Neural progenitor cell (in vitro differentiated cells): ENCODE data around the gene MRPS27. TPM values are rescaled to one million over a fixed set of nuclear protein-coding genes. Genes with fewer than 3 reads are reported as not detected.

Experiments
- DNase-seq: peaks from one replicate; pipeline ENCODE4 v3.0.0-alpha.2; 2016; ENCODE audit warnings: low spot score
- H2AFZ ChIP-seq: fragments of 200-600 bp; sonication (generic); replicated peaks from 2 replicates; pipeline ENCODE4 v1.6.1; 2016; ENCODE audit warnings: antibody characterized with exemption
- H3F3A ChIP-seq: fragments of 200-600 bp; sonication (generic); 2 replicates; pipeline ENCODE4 v1.6.1; 2016; ENCODE audit warnings: antibody characterized with exemption, low read depth
- H3K27ac ChIP-seq: fragments of 200-600 bp; sonication (generic); 2 replicates; pipeline ENCODE4 v1.5.1; 2016; ENCODE audit warnings: mild to moderate bottlenecking
- H3K27me3 ChIP-seq: fragments of 200-600 bp; sonication (generic); 2 replicates; pipeline ENCODE4 v1.6.1; 2016; ENCODE audit warnings: mild to moderate bottlenecking, moderate library complexity
- H3K36me3 ChIP-seq: fragments of 200-600 bp; sonication (generic); 2 replicates; pipeline ENCODE4 v1.5.1; 2016
- H3K4me1 ChIP-seq: fragments of 200-600 bp; sonication (generic); 2 replicates; pipeline ENCODE4 v1.6.1; 2016; ENCODE audit warnings: mixed run types
- H3K4me2 ChIP-seq: fragments of 200-600 bp; sonication (generic); 2 replicates; pipeline ENCODE4 v1.6.1; 2016
- H3K4me3 ChIP-seq: fragments of 200-600 bp; sonication (generic); 2 replicates; pipeline ENCODE4 v1.5.1; 2016
- H3K79me2 ChIP-seq: fragments of 200-600 bp; sonication (generic); 2 replicates; pipeline ENCODE4 v1.6.1; 2016; ENCODE audit warnings: low read depth
- H3K9ac ChIP-seq: fragments of 200-600 bp; sonication (generic); 2 replicates; pipeline ENCODE4 v1.6.1; 2016
- H3K9me3 ChIP-seq: fragments of 200-600 bp; sonication (generic); 2 replicates; pipeline ENCODE4 v1.5.1; 2016; ENCODE audit warnings: low read depth
- H4K20me1 ChIP-seq: fragments of 200-600 bp; sonication (generic); 2 replicates; pipeline ENCODE4 v1.6.1; 2016; ENCODE audit warnings: low read depth
- H3K27ac Mint-ChIP-seq: 3 replicates; pipeline ENCODE4 v1.8.0; 2021; ENCODE audit warnings: mixed read lengths
- H3K27me3 Mint-ChIP-seq: 2 replicates; pipeline ENCODE4 v1.8.0; 2022; ENCODE audit warnings: low read depth, mild to moderate bottlenecking, inconsistent platforms, moderate library complexity, mixed read lengths; ENCODE audit not compliant: insufficient read depth
- H3K36me3 Mint-ChIP-seq: 3 replicates; pipeline ENCODE4 v1.8.0; 2021; ENCODE audit warnings: mixed read lengths
- H3K4me1 Mint-ChIP-seq: 3 replicates; pipeline ENCODE4 v1.8.0; 2021; ENCODE audit warnings: mixed read lengths
- H3K4me3 Mint-ChIP-seq: 3 replicates; pipeline ENCODE4 v1.8.0; 2021; ENCODE audit warnings: mild to moderate bottlenecking, moderate library complexity, mixed read lengths
- H3K9me3 Mint-ChIP-seq: 3 replicates; pipeline ENCODE4 v1.8.0; 2020; ENCODE audit warnings: mixed read lengths
- CTCF ChIP-seq: fragments of 200-600 bp; sonication (generic); IDR thresholded peaks from 2 replicates; pipeline ENCODE4 v1.5.1; 2017; ENCODE audit warnings: antibody characterized with exemption, mild to moderate bottlenecking
- EZH2 ChIP-seq: fragments of 200-600 bp; sonication (generic); IDR thresholded peaks from 2 replicates; pipeline ENCODE4 v1.6.1; 2017; ENCODE audit warnings: antibody characterized with exemption, mild to moderate bottlenecking, moderate library complexity
- EZH2phosphoT487 ChIP-seq: fragments of 200-600 bp; sonication (generic); IDR thresholded peaks from 2 replicates; pipeline ENCODE4 v1.6.1; 2017; ENCODE audit warnings: antibody characterized with exemption
- total RNA-seq: library from RNA; depleted of rRNA; stranded (reverse); fragments of >200 nt; gene quantifications from 2 replicates; pipeline ENCODE4 v1.2.3, GENCODE V29; 2015; ENCODE audit warnings: low replicate concordance

Gene MRPS27
- total RNA-seq, 1 donor from 2014 or later = 154 TPM

DNA sequence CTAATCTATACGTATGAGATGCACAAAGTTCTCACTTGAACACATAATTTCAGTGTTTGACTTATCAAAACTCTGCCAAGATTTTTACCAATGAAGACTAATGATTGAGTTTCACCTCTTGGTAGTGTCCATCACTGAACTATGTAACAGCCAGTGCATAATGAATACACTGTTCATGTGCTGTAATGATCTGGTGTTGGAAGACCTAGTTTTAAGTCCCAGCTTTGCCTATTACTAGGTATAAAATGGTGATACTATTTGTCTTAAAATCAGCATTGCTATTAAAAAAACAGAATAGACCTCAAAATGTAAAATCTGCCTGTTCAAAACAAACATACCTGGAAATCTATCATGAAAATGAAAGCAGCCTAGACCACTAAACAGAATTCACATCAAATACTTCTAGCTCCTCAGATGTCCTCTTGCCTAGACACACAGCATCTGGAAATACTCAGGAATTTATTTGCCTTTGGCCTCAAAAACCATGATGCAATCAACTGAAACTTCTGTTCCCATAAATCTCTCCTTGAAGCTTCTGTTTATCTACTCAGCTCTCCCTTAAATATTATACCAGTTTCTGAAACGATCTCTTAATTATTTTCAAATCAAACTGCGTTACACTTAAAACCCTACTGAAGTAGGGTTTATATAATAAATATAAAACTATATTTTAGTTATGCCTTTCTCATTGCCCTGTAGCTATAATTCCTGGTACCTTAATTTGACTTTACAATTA, 38.1 kb downstream of the MRPS27 start:
- no peaks in the 10 kb centered on the region for H3F3A ChIP-seq
- no peaks in the 10 kb centered on the region for H3K27me3 ChIP-seq
- H2AFZ ChIP-seq = no peak overlapping the region
- H3K9ac ChIP-seq = no peak overlapping the region
- peaks cover 11% of the 10 kb centered on the region for H3K9me3 Mint-ChIP-seq
- no peaks in the 10 kb centered on the region for H3K4me1 ChIP-seq
- no peak overlapping the region for H3K4me3 ChIP-seq
- peaks cover 21% of the 10 kb centered on the region for H3K36me3 Mint-ChIP-seq
- H3K36me3 ChIP-seq = peaks cover 5% of the 10 kb centered on the region
- no peak overlapping the region for H3K4me3 Mint-ChIP-seq
- H3K4me1 Mint-ChIP-seq = no peaks in the 10 kb centered on the region
- H3K27ac Mint-ChIP-seq = no peak overlapping the region
- no peaks in the 10 kb centered on the region for H3K9me3 ChIP-seq
- H4K20me1 ChIP-seq = no peaks in the 10 kb centered on the region
- TF ChIP-seq EZH2phosphoT487 (no peak), EZH2 (no peak), CTCF (no peak)
- no peak overlapping the region for H3K4me2 ChIP-seq
- no peak overlapping the region for H3K27ac ChIP-seq
- no peaks in the 10 kb centered on the region for H3K27me3 Mint-ChIP-seq
- DNase-seq = no peak
- peaks cover under 1% of the 10 kb centered on the region for H3K79me2 ChIP-seq

DNA sequence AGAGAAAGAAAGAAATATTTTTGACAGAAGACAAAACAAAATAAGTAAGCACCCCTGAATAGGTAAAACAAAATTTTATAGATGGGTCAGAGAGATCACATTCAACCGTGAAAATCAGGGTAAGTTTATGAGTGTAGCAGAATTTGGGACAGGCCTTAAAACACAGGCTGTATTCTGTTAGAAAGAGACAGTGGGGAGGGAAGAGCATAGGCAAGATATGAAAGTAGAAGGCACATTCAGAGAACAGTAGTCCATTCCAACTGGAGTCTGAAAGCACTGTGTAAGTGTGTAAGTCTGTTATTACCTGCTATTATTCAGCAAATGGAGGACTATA, 38.6 kb downstream of the MRPS27 start:
- TF ChIP-seq CTCF (no peak), EZH2 (no peak), EZH2phosphoT487 (no peak)
- Histone ChIP-seq H4K20me1 (no peaks in the 10 kb centered on the region), H3K27me3 (no peaks in the 10 kb centered on the region), H3K4me3 (no peak overlapping the region), H3F3A (no peaks in the 10 kb centered on the region), H3K36me3 (peaks cover 4% of the 10 kb centered on the region), H3K4me2 (no peak overlapping the region), H3K79me2 (peaks cover 6% of the 10 kb centered on the region), H3K9ac (no peak overlapping the region), H3K9me3 (no peaks in the 10 kb centered on the region), H3K4me1 (no peaks in the 10 kb centered on the region), H3K27ac (no peak overlapping the region), H2AFZ (no peak overlapping the region)
- peaks cover 12% of the 10 kb centered on the region for H3K9me3 Mint-ChIP-seq
- no peak for DNase-seq
- H3K27ac Mint-ChIP-seq = no peak overlapping the region
- H3K4me1 Mint-ChIP-seq = no peaks in the 10 kb centered on the region
- H3K4me3 Mint-ChIP-seq = no peak overlapping the region
- H3K27me3 Mint-ChIP-seq = no peaks in the 10 kb centered on the region
- peaks cover 23% of the 10 kb centered on the region for H3K36me3 Mint-ChIP-seq

DNA sequence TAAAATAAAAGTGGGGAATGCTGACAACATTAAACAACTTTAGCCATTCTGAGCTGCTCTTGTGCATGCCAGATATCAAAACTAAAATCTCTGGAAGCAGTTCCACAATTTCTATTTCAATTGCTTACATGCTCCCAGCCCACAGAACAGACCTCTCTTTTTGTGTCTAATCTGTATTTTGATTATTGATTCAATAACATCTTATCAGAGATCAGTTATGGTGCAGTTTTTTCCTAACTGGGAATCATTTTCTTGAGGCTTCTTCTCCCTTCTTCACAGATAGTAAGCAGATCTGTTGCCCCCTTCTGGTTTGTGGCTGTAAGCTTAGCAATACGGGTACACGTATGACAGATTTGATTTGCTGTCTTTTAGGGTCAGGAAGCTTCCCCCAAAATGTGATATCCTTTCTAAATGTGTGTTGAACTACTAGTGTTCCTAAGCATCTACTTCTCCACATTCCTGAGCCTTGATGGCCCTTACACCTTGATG, 39.4 kb downstream of the MRPS27 start:
- H3K36me3 ChIP-seq = no peaks in the 10 kb centered on the region
- TF ChIP-seq EZH2 (no peak), EZH2phosphoT487 (no peak), CTCF (peak; percentile 67)
- H3K4me1 ChIP-seq = no peaks in the 10 kb centered on the region
- no peak overlapping the region for H3K4me2 ChIP-seq
- no peaks in the 10 kb centered on the region for H3F3A ChIP-seq
- H3K27me3 ChIP-seq = no peaks in the 10 kb centered on the region
- H3K4me3 Mint-ChIP-seq = no peak overlapping the region
- peaks cover 20% of the 10 kb centered on the region for H3K9me3 Mint-ChIP-seq
- no peak overlapping the region for H3K9ac ChIP-seq
- peaks cover 31% of the 10 kb centered on the region for H3K36me3 Mint-ChIP-seq
- no peak overlapping the region for H3K27ac ChIP-seq
- H2AFZ ChIP-seq = no peak overlapping the region
- no peaks in the 10 kb centered on the region for H3K4me1 Mint-ChIP-seq
- DNase-seq = peak; percentile 61
- H3K27ac Mint-ChIP-seq = no peak overlapping the region
- no peaks in the 10 kb centered on the region for H3K9me3 ChIP-seq
- H4K20me1 ChIP-seq = no peaks in the 10 kb centered on the region
- H3K4me3 ChIP-seq = no peak overlapping the region
- no peaks in the 10 kb centered on the region for H3K27me3 Mint-ChIP-seq
- H3K79me2 ChIP-seq = peaks cover 14% of the 10 kb centered on the region
